Left cardiac atrium (tissue), 4 donors: ENCODE measurements around the gene KIAA2012. TPM values are rescaled to one million over a fixed set of nuclear protein-coding genes. Genes with fewer than 3 reads are reported as not detected.

ENCODE experiments used
- ATAC-seq, 2 donors: fragments of 200-7000 bp; cut with Tn5 transposase; one replicate each; pipeline ENCODE4 v1.9.1; 2020; ENCODE audit warnings: mild to moderate bottlenecking in 2 of 2, moderate library complexity in 2 of 2
- DNase-seq: peaks from one replicate; pipeline ENCODE4 v3.0.0-alpha.2; 2020
- intact Hi-C, 2 donors: fragments of 100-400 bp; cut with DNase I; formaldehyde crosslinking; loops; one replicate each; pipeline versions ENCODE4 v1.14.1 to v1.15.1; 2022 to 2023
- long read RNA-seq: library from polyadenylated mRNA; unstranded; transcript quantifications from one replicate; pipeline ENCODE4 v2.0.0, GENCODE V29; 2021
- total RNA-seq, 2 donors: library from RNA; stranded (reverse); fragmentation: NEBNext Ultra II Directional; extraction: Animal tissue kit (Norgen Biotek cat#: 25700); gene quantifications; one replicate each; pipeline ENCODE4 v1.2.1, GENCODE V29; 2021
- donor health status: DM: no; HTN: yes; CAD: no.
- donor health status: DM: no; HTN: yes; CAD: no; lungs with severe emphysema.
- donor health status: DM: yes; HTN: yes; CAD: no.
- donor health status: Dilated cardiomyopathy.

Gene KIAA2012
- not detected for total RNA-seq
- long read RNA-seq = 0 reads

GRCh38 chr2:202072737-202073401 is at the start of gene KIAA2012:
TSS of gene KIAA2012 (plus strand) at chr2:202073255. CDS start at chr2:202073628, 373 bp downstream.
- intact Hi-C loops = no loop called here
- DNase-seq (no peak), ATAC-seq (no peak)

- DNase-seq = no peak
Observed at GRCh38 chr2:202023904-202024266, 49.2 kb upstream of the KIAA2012 start.

GRCh38 chr2:202024871-202025270 is 48.2 kb upstream of the KIAA2012 start:
- intact Hi-C loops = no loop called here
- ATAC-seq (no peak), DNase-seq (no peak)

More at GRCh38 chr2:202023904-202024266, 49.2 kb upstream of the KIAA2012 start:
- no peak for ATAC-seq
- intact Hi-C loops = no loop called here

- intact Hi-C loops = no loop called here
- no peak for ATAC-seq
- DNase-seq = no peak
Observed at GRCh38 chr2:202025816-202026215, 47.2 kb upstream of the KIAA2012 start.

GRCh38 chr2:202026507-202026906 is 46.5 kb upstream of the KIAA2012 start:
- DNase-seq (no peak), ATAC-seq (no peak)
- intact Hi-C loops = no loop called here

GRCh38 chr2:202030691-202031090 is 42.4 kb upstream of the KIAA2012 start:
- intact Hi-C loops = loop anchor here in 1 of 2 donors (10.0 kb wide), 2 partner anchors 144 to 146 kb away; no protein-coding TSS in a partner anchor
- ATAC-seq = no peak
- no peak for DNase-seq

GRCh38 chr2:202031246-202031951 is 41.7 kb upstream of the KIAA2012 start:
- DNase-seq (no peak), ATAC-seq (no peak)
- intact Hi-C loops = loop anchor here in 1 of 2 donors (10.0 kb wide), 2 partner anchors 143 to 147 kb away; no protein-coding TSS in a partner anchor

- ATAC-seq (peak; percentile 24 to 34), DNase-seq (peak; percentile 61)
- intact Hi-C loops = loop anchor here in 1 of 2 donors (10.0 kb wide), 2 partner anchors 142 to 148 kb away; no protein-coding TSS in a partner anchor
Observed at GRCh38 chr2:202032846-202033316, 40.2 kb upstream of the KIAA2012 start.

GRCh38 chr2:202033317-202034248 is 39.5 kb upstream of the KIAA2012 start, which contains the start of gene FZD7:
TSS of gene FZD7 (plus strand) at chr2:202033855. CDS start at chr2:202034648, 793 bp downstream.
- DNase-seq (peak; percentile 95), ATAC-seq (peak; percentile 86 to 92)
- intact Hi-C loops = loop anchor here in 1 of 2 donors (10.0 kb wide), 2 partner anchors 141 to 149 kb away; no protein-coding TSS in a partner anchor

GRCh38 chr2:202034249-202035088 is 38.6 kb upstream of the KIAA2012 start:
- intact Hi-C loops = loop anchor here in 1 of 2 donors (5.0 to 10.0 kb wide), 3 partner anchors 140 to 172 kb away; no protein-coding TSS in a partner anchor
- DNase-seq = peak; percentile 42
- ATAC-seq = peak; percentile 11

- peak; percentile 13 to 40 for ATAC-seq
- DNase-seq = peak; percentile 78
- intact Hi-C loops = loop anchor here in 1 of 2 donors (5.0 to 10.0 kb wide), 3 partner anchors 139 to 173 kb away; no protein-coding TSS in a partner anchor
Observed at GRCh38 chr2:202035089-202035940, 37.7 kb upstream of the KIAA2012 start.

- ATAC-seq (no peak), DNase-seq (no peak)
- intact Hi-C loops = loop anchor here in 1 of 2 donors (5.0 to 10.0 kb wide), 3 partner anchors 139 to 174 kb away; no protein-coding TSS in a partner anchor
Observed at GRCh38 chr2:202035941-202036372, 37.1 kb upstream of the KIAA2012 start.

- DNase-seq (no peak), ATAC-seq (no peak)
- intact Hi-C loops = loop anchor here in 1 of 2 donors (5.0 to 10.0 kb wide), 3 partner anchors 138 to 174 kb away; no protein-coding TSS in a partner anchor
Observed at GRCh38 chr2:202036601-202037037, 36.4 kb upstream of the KIAA2012 start.

- no peak for ATAC-seq
- no peak for DNase-seq
- intact Hi-C loops = loop anchor here in 1 of 2 donors (5.0 to 10.0 kb wide), 3 partner anchors 138 to 175 kb away; no protein-coding TSS in a partner anchor
Observed at GRCh38 chr2:202037086-202037485, 36.0 kb upstream of the KIAA2012 start.

- ATAC-seq = peak in 1 of 2 donors; percentile 36
Observed at GRCh38 chr2:202038471-202039277, 34.4 kb upstream of the KIAA2012 start.

More at GRCh38 chr2:202038471-202039277, 34.4 kb upstream of the KIAA2012 start:
- intact Hi-C loops = loop anchor here in 1 of 2 donors (5.0 to 10.0 kb wide), 3 partner anchors 136 to 176 kb away; no protein-coding TSS in a partner anchor
- no peak for DNase-seq
